ENCODE measurements around the gene ZW10.
"Not testable (repeated sequence)": the region's sequence is repeated elsewhere in the genome, so short reads cannot be mapped to it uniquely, and the experiment has no call there.

The ZW10 gene

DNA sequence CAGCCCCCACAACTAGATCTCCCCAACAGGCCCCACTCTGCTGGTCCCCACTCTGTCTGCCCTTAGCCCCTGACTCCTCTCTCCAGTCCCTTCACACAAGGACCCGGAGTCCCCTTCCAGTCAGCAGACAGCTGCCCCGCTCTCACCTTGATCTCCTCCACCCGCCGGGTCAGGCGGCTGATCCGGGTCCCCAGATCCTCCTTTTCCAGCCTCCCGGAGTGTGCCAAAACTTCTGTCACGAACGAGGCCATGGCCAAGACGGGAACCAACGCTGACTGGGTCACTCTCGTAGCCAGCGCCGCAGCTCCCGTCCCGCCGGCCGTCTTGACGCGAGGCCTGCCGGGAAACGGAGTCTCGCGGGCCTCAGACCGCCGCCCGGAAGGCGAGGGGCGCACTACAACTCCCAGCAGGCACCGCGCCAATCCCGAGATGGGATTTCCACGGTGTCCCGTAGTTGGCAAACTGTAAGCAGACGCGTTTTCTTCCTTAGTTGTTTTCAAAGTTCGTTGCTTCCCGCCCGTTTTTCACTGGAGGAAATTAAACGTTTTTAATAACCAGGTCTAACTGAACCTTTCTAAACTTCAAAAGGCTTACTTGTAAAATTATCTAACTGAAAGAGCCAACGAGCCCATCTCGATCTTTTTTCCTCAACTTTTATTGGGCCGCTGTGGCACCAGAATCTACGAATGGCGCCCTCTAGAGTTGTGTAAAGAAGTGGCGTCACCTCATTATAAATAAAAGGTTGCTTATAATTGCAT lies at the start of gene ZW10:
Gene ZW10, minus strand, starts transcription at position 277 of the 758 bp plus-strand sequence. Its CDS starts 26 bp downstream, at position 251.
- peak; percentile 80 for DNase-seq (ENCODE audit: low spot score)

DNA sequence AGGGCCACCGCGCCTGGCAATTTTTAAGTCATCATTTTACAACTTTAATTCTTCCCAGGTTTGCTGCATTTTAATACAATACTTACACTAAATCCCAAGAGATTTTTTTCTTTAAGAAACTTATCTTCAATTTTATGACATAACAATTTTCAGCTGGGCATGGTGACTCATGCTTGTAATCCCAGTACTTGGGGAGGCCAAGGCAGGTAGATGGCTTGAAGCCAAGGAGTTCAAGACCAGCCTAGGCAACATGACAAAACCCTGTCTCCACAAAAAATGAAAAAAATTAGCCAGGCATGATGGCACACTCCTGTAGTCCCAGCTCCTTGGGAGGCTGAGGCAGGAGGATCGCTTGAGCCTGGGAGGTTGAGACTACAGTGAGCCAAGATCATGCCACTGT lies 44.9 kb upstream of the ZW10 start:
- no peak for DNase-seq (ENCODE audit: low spot score)

DNA sequence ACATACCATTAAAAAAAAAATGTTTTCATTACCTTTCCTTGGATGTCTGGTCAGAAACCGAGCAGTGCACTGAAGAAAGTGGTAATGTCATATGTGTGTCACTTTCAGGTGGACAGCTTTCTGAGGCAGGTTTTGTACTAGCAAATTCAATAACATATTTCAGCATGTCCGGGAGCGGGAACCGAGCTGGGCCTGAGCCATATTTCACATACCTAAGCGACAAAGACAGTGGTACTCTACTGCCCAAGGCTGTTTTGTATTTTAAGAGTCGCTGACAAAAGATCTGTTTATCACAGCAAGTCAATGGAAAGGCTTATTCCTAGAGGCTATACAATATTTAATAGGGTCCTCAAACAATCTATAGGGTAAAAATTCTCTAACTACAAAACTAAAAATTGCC lies 44.1 kb upstream of the ZW10 start:
- DNase-seq (ENCODE audit: low spot score), result no peak

DNA sequence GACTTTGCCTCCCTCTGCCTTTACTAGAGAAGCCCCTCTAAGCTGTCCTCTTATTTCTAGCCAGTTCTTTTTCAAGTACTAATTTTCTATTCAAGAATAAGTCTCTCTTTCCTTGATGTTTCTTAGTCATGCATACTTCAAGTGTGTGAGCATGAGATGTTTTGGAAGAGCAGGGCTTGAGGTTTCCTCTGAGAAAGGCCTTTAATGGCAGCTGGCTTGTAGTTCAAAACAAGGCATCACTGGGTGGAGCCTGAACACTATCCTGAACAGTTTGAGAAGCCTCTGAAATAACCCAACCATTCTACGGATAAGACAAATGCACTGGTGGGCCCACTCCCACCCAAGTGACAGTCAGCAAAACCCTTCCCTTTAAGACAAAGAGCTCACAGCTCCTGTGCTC lies 43.7 kb upstream of the ZW10 start:
- DNase-seq (ENCODE audit: low spot score), result no peak

DNA sequence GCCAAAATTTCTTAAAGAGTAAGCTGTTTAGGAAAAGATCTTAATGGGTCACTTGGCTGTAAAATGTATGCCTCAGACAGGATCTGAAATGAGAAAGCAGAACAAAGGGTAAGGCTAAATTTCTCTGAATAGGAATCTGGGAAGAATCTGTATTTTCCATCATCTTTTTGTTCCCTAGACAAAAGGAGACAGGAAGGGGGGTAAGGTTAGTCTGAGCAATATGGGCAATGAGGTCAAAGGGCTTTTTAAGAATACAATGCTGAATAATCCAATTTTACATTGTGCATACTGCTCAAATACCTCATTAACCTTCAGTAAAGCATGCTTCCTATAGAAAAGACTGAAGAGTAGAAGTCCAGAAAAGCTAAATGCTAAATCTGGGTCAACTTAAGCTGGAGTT lies 40.7 kb upstream of the ZW10 start:
- DNase-seq (ENCODE audit: low spot score), result no peak

GRCh38 chr11:113808931-113809330 lies 35.4 kb upstream of the ZW10 start:
- DNase-seq (ENCODE audit: low spot score), result no peak

- peak; percentile 58 for DNase-seq (ENCODE audit: low spot score)
Observed at GRCh38 chr11:113806406-113806805, 32.9 kb upstream of the ZW10 start.

GRCh38 chr11:113805640-113806039 lies 32.1 kb upstream of the ZW10 start:
- no peak for DNase-seq (ENCODE audit: low spot score)

GRCh38 chr11:113802621-113803020 lies 29.1 kb upstream of the ZW10 start:
- DNase-seq (ENCODE audit: low spot score), result no peak

DNA sequence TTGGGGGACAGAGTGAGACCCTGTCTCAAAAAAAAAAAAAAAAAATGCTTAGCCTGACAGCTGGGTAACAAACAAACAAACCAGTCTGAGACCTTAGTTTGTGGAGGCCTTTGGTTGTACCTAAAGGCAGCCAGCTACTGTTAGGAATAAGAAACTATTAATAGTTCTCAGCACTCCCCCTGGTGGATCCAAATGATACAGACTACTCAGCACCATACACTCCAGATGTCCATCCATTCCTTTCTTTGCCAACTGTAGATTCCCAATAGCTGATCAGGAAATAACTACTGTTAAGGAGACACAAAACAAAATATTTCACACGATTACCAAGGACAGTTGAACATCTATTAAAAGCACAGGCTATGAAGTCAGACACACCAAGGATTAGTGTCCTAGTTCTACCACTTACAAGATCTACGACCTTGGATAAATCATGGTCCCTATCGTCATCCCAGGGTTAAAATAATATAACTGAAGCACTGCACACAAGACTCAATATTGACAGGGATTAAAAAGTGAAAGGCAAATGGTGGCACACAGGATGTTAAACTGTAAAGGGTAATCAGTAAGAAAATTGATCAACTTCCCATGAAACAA lies 23.3 kb upstream of the ZW10 start:
- DNase-seq (ENCODE audit: low spot score), result peak; percentile 65

GRCh38 chr11:113789675-113790320 lies 16.3 kb upstream of the ZW10 start:
- no peak for DNase-seq (ENCODE audit: low spot score)

DNA sequence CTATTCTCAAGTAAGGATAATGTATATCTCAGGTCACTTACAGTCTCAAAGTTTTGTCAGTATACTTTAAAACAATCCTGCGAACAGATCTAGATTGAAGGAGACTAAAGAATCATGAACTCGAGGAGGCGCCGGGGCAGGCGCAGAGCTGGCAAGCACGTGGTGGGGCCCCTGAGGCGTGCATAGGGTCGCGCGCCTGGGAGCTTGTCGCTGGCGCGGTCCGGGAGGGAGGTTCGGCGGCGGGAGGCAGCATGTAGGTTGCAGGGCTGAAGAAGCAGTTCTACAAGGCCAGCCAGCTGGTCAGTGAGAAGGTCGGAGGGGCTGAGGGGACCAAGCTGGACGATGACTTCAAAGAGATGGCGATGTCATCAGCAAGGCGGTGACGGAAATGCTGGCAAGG lies 15.5 kb upstream of the ZW10 start:
- not testable (repeated sequence) for DNase-seq (ENCODE audit: low spot score)

DNA sequence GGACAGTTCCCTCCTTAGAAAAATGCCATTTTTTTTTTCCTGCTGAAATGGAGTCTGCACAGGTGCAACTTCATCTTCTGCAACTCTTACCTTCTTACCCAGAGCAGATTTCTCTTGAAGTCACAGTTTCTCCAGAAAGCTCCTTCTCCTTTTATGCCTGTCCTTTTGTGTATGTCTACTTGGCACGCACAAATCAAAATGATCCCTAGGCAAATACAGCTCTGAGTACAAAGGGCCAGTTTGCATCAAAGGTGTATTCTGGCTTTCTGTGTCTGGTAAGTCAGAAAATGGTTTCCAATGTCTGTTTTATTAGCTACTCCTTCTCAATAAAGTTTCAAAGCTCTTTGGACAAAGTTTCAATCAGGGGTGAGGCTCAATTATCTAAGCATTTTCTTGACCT lies 8.6 kb upstream of the ZW10 start:
- no peak for DNase-seq (ENCODE audit: low spot score)

GRCh38 chr11:113781682-113782081 lies 8.2 kb upstream of the ZW10 start:
- DNase-seq (ENCODE audit: low spot score), result no peak

GRCh38 chr11:113779496-113779895 lies 6.0 kb upstream of the ZW10 start, which contains the start of gene CLDN25:
TSS of gene CLDN25 (plus strand) at chr11:113779796. CDS start at chr11:113779796, 0 bp downstream.
- DNase-seq (ENCODE audit: low spot score), result no peak

DNA sequence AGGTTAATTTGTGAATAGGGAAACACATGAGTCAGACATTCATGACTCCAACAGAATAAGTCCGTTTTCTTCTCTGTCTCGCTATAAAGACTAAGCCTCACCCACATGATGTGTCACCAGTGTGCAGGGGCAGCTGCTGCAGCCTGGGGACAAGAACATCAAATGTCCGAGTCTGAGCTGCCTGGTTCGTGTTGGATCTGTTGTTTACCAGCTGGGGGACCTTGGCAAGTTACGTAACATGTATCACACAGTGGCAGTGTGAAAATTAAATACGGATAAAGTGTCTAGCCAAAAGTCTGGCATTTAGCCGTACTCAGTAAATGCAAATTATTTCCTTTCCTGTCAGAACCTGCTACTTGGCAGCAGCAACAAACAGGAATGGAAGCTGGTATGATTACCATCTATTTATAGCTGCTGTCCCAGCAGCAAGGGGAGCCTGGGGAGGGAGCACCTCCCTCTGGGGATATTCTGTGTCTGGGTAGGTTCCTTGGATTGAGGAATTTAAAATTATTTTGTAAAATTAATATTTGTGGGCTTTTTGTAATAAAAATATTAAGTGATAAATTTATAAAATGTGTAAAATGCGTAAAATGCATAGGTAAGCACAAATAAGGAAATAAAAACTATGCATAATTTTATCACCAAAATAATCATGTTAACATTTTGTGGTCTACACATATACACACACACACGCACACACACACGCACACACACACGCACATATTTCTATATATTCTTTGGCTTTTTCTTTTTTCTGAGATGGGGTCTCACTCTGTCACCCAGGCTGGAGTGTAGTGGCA lies 4.8 kb upstream of the ZW10 start:
- DNase-seq (ENCODE audit: low spot score), result no peak

- DNase-seq (ENCODE audit: low spot score), result no peak
Observed at GRCh38 chr11:113774174-113774503, 647 bp upstream of the ZW10 start.

DNA sequence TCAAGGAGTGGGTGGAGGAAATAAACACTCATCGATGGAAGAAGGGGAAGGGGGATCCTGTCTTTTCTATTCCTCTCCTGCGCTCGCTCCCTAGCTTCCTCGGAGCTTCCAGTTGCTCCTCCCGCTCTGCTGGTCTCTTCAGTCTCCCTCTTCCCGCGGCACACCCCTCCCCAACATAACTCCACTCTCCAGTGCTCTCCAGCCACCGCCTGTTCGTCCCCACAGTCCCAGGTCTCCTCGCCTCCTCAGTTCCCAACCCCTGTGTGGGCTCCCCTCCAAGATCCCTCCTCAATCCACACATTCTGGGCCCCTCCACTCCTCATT lies 438 bp downstream of the ZW10 start:
- peak; percentile 36 for DNase-seq (ENCODE audit: low spot score)

DNA sequence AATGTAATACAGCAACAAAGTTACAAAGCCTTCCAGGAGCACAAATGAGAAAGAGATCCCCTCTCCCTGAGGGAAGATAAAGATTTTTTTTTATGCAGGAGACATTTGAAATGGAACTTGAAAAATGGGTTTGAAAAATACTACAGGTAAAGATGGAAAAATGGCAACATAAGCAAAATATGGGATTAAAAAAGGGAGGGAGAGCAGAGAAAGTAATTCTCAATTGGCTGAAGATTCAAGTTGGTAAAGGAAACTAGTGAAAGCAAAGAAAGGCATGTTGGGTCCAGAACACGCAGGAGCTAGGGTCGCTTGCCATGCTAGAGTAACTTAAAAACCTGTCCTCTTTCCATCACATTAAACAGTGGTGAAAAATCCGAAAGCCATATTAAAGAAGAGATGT lies 1.5 kb downstream of the ZW10 start:
- DNase-seq (ENCODE audit: low spot score), result no peak

GRCh38 chr11:113764527-113765219 lies 8.8 kb downstream of the ZW10 start:
- DNase-seq (ENCODE audit: low spot score), result no peak

- not testable (repeated sequence) for DNase-seq (ENCODE audit: low spot score)
Observed at GRCh38 chr11:113763040-113763439, 10.5 kb downstream of the ZW10 start.

DNA sequence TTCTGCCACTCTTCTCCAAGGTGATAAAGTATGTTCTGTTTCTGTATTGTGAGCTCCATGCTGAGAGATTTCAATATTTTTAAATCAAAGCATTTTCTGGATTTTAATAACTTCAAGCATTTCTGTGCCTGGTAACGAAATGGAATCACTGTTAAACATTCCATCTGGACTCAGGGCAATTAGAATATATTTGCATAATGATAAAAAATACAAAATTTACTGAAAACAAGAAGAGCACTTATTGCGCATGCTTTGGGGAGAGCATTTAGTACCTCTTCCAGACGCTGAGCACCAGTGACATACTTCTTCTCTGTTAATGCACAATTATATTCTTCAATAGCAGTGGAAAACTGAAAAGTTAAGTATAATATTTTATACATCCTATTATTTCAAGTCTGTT lies 13.3 kb downstream of the ZW10 start:
- DNase-seq (ENCODE audit: low spot score), result no peak

All from HuH-7 (cell line).